A673 (cell line): ENCODE results near the gene CCNL1. TPM values are rescaled to one million over a fixed set of nuclear protein-coding genes. Genes with fewer than 3 reads are reported as not detected.

Experiments
- BruUV-seq: library from RNA; stranded (reverse); fragments of 400-500 nt; replicated peaks from 2 replicates; lab custom pipeline; 2021; lab: Mats Ljungman, UMichigan
- CTCF ChIA-PET: fragments of 300-600 bp; sonication (Branson Sonifier 250); formaldehyde crosslinking; loops from one replicate; lab custom pipeline; 2022; ENCODE audit warnings: antibody characterized with exemption; lab: Charles Lee
- POLR2A ChIA-PET: fragments of 300-600 bp; sonication (Branson Sonifier 250); formaldehyde crosslinking; loops from one replicate; lab custom pipeline; 2022; ENCODE audit warnings: antibody characterized with exemption; ENCODE audit not compliant: low non-redundant PET; lab: Charles Lee
- DNase-seq: peaks from one replicate; pipeline ENCODE4 v3.0.0-alpha.2; 2015; ENCODE audit warnings: low spot score
- H3K27ac ChIP-seq: fragments of 200-600 bp; sonication (generic); 2 replicates; pipeline ENCODE4 v1.5.1; 2016; ENCODE audit warnings: mixed run types, low read depth, mild to moderate bottlenecking, mixed read lengths, antibody characterized with exemption, low read length; ENCODE audit not compliant: poor library complexity, severe bottlenecking
- H3K27me3 ChIP-seq: fragments of 200-600 bp; sonication (generic); replicated peaks from 2 replicates; pipeline ENCODE4 v1.6.1; 2017; ENCODE audit warnings: mixed run types, low read depth, mild to moderate bottlenecking, mixed read lengths, antibody characterized with exemption, low read length; ENCODE audit not compliant: insufficient read depth, poor library complexity
- H3K36me3 ChIP-seq: fragments of 200-600 bp; sonication (generic); 2 replicates; pipeline ENCODE4 v1.6.1; 2016; ENCODE audit warnings: mixed run types, mild to moderate bottlenecking, mixed read lengths, antibody characterized with exemption, low read length; ENCODE audit not compliant: insufficient read depth, poor library complexity, severe bottlenecking
- H3K4me1 ChIP-seq: fragments of 200-600 bp; sonication (generic); 2 replicates; pipeline ENCODE4 v1.6.1; 2017; ENCODE audit warnings: mixed run types, mild to moderate bottlenecking, mixed read lengths, antibody characterized with exemption, low read length; ENCODE audit not compliant: insufficient read depth, poor library complexity, severe bottlenecking
- H3K4me3 ChIP-seq: fragments of 200-600 bp; sonication (generic); 2 replicates; pipeline ENCODE4 v1.5.1; 2016; ENCODE audit warnings: low read depth, mixed run types, mild to moderate bottlenecking, mixed read lengths, low read length; ENCODE audit not compliant: poor library complexity, severe bottlenecking
- H3K9me3 ChIP-seq: fragments of 200-600 bp; sonication (generic); 2 replicates; pipeline ENCODE4 v1.6.1; 2016; ENCODE audit warnings: mixed run types, low read depth, mild to moderate bottlenecking, mixed read lengths, antibody characterized with exemption, low read length; ENCODE audit not compliant: poor library complexity, severe bottlenecking
- CTCF ChIP-seq: fragments of 300-800, 200-600 bp; sonication (generic); conservative IDR thresholded peaks from 2 replicates; pipeline ENCODE4 v1.5.1; 2017; ENCODE audit warnings: low read depth, mild to moderate bottlenecking, antibody characterized with exemption, low read length, moderate library complexity, mixed read lengths
- EZH2 ChIP-seq: fragments of 200-600 bp; sonication (generic); IDR thresholded peaks from 2 replicates; pipeline ENCODE4 v1.6.1; 2017; ENCODE audit warnings: borderline replicate concordance, low read depth, mild to moderate bottlenecking, mixed read lengths, antibody characterized with exemption, low read length; ENCODE audit not compliant: poor library complexity, severe bottlenecking
- intact Hi-C: fragments of 100-400 bp; cut with micrococcal nuclease; formaldehyde crosslinking; loops from one replicate; pipeline ENCODE4 v1.10.0; 2022; ENCODE audit not compliant: unreplicated experiment
- total RNA-seq: library from RNA; stranded (reverse); gene quantifications from 2 replicates; pipeline ENCODE4 v1.2.3, GENCODE V29; 2021

CCNL1 gene
- total RNA-seq, 1 experiment from 2014 or later: 101 TPM

GRCh38 chr3:157122832-157123427 lies 37.0 kb downstream of the CCNL1 start:
- no peak overlapping the region for H3K4me3 ChIP-seq

GRCh38 chr3:157122116-157122515 lies 37.8 kb downstream of the CCNL1 start:
- H3K4me3 ChIP-seq: no peak overlapping the region
- ChIA-PET POLR2A (no interaction called here), CTCF (no interaction called here)
- H3K27me3 ChIP-seq: no peaks in the 10 kb centered on the region
- no peaks in the 10 kb centered on the region for H3K36me3 ChIP-seq
- no peak for DNase-seq
- H3K4me1 ChIP-seq: peaks cover 12% of the 10 kb centered on the region
- H3K27ac ChIP-seq: no peak overlapping the region
- no TSS peak for BruUV-seq
- intact Hi-C loops: no loop called here
- no peaks in the 10 kb centered on the region for H3K9me3 ChIP-seq
- TF ChIP-seq EZH2: no peak

More at GRCh38 chr3:157122832-157123427, 37.0 kb downstream of the CCNL1 start:
- no peaks in the 10 kb centered on the region for H3K36me3 ChIP-seq
- no peak overlapping the region for H3K27ac ChIP-seq
- no peak for DNase-seq
- no peaks in the 10 kb centered on the region for H3K27me3 ChIP-seq
- BruUV-seq: no TSS peak
- intact Hi-C loops: no loop called here
- TF ChIP-seq CTCF (no peak), EZH2 (no peak)
- H3K9me3 ChIP-seq: no peaks in the 10 kb centered on the region
- H3K4me1 ChIP-seq: peaks cover 12% of the 10 kb centered on the region
- CTCF ChIA-PET: no interaction called here
- POLR2A ChIA-PET: no interaction called here

GRCh38 chr3:157121522-157121921 lies 38.4 kb downstream of the CCNL1 start:
- Histone ChIP-seq H3K4me3 (no peak overlapping the region), H3K36me3 (no peaks in the 10 kb centered on the region), H3K27ac (no peak overlapping the region), H3K4me1 (peaks cover 12% of the 10 kb centered on the region), H3K27me3 (no peaks in the 10 kb centered on the region), H3K9me3 (no peaks in the 10 kb centered on the region)
- ChIA-PET CTCF (no interaction called here), POLR2A (no interaction called here)
- no peak for DNase-seq
- no TSS peak for BruUV-seq
- intact Hi-C loops: no loop called here
- no peak for TF ChIP-seq EZH2
- no peak for TF ChIP-seq CTCF
